CD4-positive, alpha-beta memory T cell (primary cell): ENCODE results near the gene CCNA1. TPM values are rescaled to one million over a fixed set of nuclear protein-coding genes. Genes with fewer than 3 reads are reported as not detected.

ENCODE experiments used
- CTCF ChIA-PET: fragments of 350-600 bp; sonication (Branson Sonifier 250); formaldehyde crosslinking; loops from one replicate; lab custom pipeline; 2021; ENCODE audit warnings: inconsistent platforms; ENCODE audit not compliant: partially characterized antibody; lab: Charles Lee
- POLR2A ChIA-PET: fragments of 350-600 bp; sonication (Branson Sonifier 250); formaldehyde crosslinking; loops from one replicate; lab custom pipeline; 2021; ENCODE audit not compliant: partially characterized antibody; lab: Charles Lee
- DNase-seq, 5 donors: peaks; one replicate each; pipeline versions ENCODE4 v3.0.0 to v3.0.0-alpha.2; 2020 to 2022; ENCODE audit warnings: mixed read lengths in 1 of 5
- H3K27ac ChIP-seq: one replicate; pipeline ENCODE4 v1.7.0; 2013; ENCODE audit warnings: low read depth, low read length
- H3K27me3 ChIP-seq: 2 replicates; pipeline ENCODE4 v1.7.0; 2013; ENCODE audit warnings: mild to moderate bottlenecking, low read length, moderate library complexity; ENCODE audit not compliant: insufficient read depth
- H3K36me3 ChIP-seq: 2 replicates; pipeline ENCODE4 v1.7.0; 2013; ENCODE audit warnings: mild to moderate bottlenecking, low read length, moderate library complexity; ENCODE audit not compliant: insufficient read depth
- H3K4me1 ChIP-seq: 2 replicates; pipeline ENCODE4 v1.7.0; 2013; ENCODE audit warnings: mild to moderate bottlenecking, low read length, moderate library complexity; ENCODE audit not compliant: insufficient read depth
- H3K4me3 ChIP-seq, 2 donors: one replicate each; pipeline ENCODE4 v1.7.0; 2013; ENCODE audit warnings: low read length in 2 of 2, mild to moderate bottlenecking in 1 of 2
- H3K9me3 ChIP-seq, 2 donors: one replicate each; pipeline ENCODE4 v1.7.0; 2013; ENCODE audit warnings: low read length in 2 of 2, control low read depth in 1 of 2; ENCODE audit not compliant: control insufficient read depth in 1 of 2
- H3K27ac Mint-ChIP-seq, 7 donors: one replicate each; pipeline ENCODE4 v1.8.0; 2020 to 2021; ENCODE audit warnings: mixed read lengths in 7 of 7, mild to moderate bottlenecking in 6 of 7, inconsistent platforms in 3 of 7, moderate library complexity in 3 of 7
- H3K27me3 Mint-ChIP-seq, 2 donors: one replicate each; pipeline ENCODE4 v1.8.0; 2020 to 2021; ENCODE audit warnings: mixed read lengths in 2 of 2
- H3K36me3 Mint-ChIP-seq, 2 donors: one replicate each; pipeline ENCODE4 v1.8.0; 2020 to 2021; ENCODE audit warnings: mixed read lengths in 2 of 2, inconsistent platforms in 1 of 2, mild to moderate bottlenecking in 1 of 2
- H3K4me1 Mint-ChIP-seq, 4 donors: one replicate each; pipeline ENCODE4 v1.8.0; 2020 to 2021; ENCODE audit warnings: mixed read lengths in 4 of 4, mild to moderate bottlenecking in 1 of 4
- H3K4me3 Mint-ChIP-seq, 8 donors: one replicate each; pipeline ENCODE4 v1.8.0; 2020 to 2021; ENCODE audit warnings: mixed read lengths in 8 of 8, mild to moderate bottlenecking in 7 of 8, moderate library complexity in 6 of 8, inconsistent platforms in 3 of 8
- H3K9me3 Mint-ChIP-seq, 8 donors: one replicate each; pipeline ENCODE4 v1.8.0; 2020 to 2021; ENCODE audit warnings: mixed read lengths in 8 of 8, mild to moderate bottlenecking in 5 of 8, inconsistent platforms in 3 of 8, moderate library complexity in 1 of 8
- intact Hi-C: fragments of 100-400 bp; cut with micrococcal nuclease; formaldehyde crosslinking; loops from one replicate; pipeline ENCODE4 v1.15.1; 2023
- polyA plus RNA-seq, 2 donors: library from polyadenylated mRNA; unstranded; fragments of 300-500 nt; fragmentation: Illumina TruSeq; gene quantifications; one replicate each; pipeline ENCODE4 v1.2.3, GENCODE V29; 2021
- total RNA-seq, 2 experiments: library from RNA; stranded (reverse); gene quantifications; one replicate each; pipeline ENCODE4 v1.2.3, GENCODE V29; 2021

CCNA1 gene
- total and polyA plus RNA-seq, 4 experiments from 2014 or later: not detected

DNA sequence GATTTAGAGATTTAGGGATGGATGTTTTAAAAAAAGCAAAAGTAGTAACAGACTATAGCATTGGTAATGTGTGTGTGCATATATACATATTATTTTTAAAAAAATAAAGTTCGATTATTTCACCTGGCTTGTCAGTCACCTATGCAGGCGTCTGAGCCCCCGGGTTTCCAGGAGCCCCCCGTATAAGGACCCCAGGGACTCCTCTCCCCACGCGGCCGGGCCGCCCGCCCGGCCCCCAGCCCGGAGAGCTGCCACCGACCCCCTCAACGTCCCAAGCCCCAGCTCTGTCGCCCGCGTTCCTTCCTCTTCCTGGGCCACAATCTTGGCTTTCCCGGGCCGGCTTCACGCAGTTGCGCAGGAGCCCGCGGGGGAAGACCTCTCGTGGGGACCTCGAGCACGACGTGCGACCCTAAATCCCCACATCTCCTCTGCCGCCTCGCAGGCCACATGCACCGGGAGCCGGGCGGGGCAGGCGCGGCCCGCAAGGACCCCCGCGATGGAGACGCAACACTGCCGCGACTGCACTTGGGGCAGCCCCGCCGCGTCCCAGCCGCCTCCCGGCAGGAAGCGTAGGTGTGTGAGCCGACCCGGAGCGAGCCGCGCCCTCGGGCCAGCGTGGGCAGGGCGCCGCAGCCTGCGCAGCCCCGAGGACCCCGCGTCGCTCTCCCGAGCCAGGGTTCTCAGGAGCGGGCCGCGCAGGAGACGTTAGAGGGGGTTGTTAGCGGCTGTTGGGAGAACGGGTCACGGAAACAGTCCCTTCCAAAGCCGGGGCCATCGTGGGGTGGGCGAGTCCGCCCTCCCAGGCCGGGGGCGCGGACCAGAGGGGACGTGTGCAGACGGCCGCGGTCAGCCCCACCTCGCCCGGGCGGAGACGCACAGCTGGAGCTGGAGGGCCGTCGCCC is 840 bp upstream of the CCNA1 start:
- H3K27ac Mint-ChIP-seq: no peak overlapping the region
- Histone ChIP-seq H3K9me3 (no peaks in the 10 kb centered on the region), H3K36me3 (no peaks in the 10 kb centered on the region), H3K27ac (no peak overlapping the region), H3K4me1 (peaks cover 11% of the 10 kb centered on the region), H3K27me3 (peaks cover 11% of the 10 kb centered on the region), H3K4me3 (no peak overlapping the region)
- H3K36me3 Mint-ChIP-seq: no peaks in the 10 kb centered on the region
- H3K9me3 Mint-ChIP-seq: peaks cover 1 to 9% (median 4%) of the 10 kb centered on the region in 8 donors
- intact Hi-C loops: no loop called here
- no peak for DNase-seq
- peaks cover 34 to 43% of the 10 kb centered on the region in 2 donors for H3K27me3 Mint-ChIP-seq
- ChIA-PET CTCF (no interaction called here), POLR2A (no interaction called here)
- H3K4me1 Mint-ChIP-seq: peaks cover 4 to 10% (median 7%) of the 10 kb centered on the region in 4 donors
- H3K4me3 Mint-ChIP-seq: peak overlapping the region in 2 of 8 donors; percentile 52 to 60

DNA sequence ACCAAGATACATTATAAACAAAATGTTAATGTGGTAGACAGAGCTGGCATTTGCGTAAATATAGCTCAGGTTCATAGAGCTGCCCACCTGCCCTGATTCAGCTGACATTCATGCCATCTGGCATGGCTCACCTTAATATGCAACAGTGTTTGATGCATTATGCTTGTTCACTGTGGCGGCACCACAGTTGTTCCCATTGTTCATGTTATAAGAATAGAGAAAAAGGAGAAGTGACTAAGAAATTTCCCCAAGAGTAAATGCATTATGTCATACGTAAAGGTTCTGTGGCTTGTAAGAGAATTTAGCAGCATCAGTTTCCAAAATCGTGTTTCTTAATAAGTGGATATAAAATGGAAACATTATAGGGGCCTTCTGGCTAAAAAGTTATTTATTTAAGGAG is 4.5 kb downstream of the CCNA1 start:
- CTCF ChIA-PET: no interaction called here
- H3K36me3 Mint-ChIP-seq: no peaks in the 10 kb centered on the region
- H3K27me3 Mint-ChIP-seq: peaks cover 24 to 26% of the 10 kb centered on the region in 2 donors
- Histone ChIP-seq H3K36me3 (no peaks in the 10 kb centered on the region), H3K9me3 (no peaks in the 10 kb centered on the region), H3K27ac (no peak overlapping the region), H3K4me3 (no peak overlapping the region), H3K4me1 (peaks cover 5% of the 10 kb centered on the region), H3K27me3 (no peaks in the 10 kb centered on the region)
- POLR2A ChIA-PET: no interaction called here
- intact Hi-C loops: no loop called here
- no peak overlapping the region for H3K4me3 Mint-ChIP-seq
- no peak overlapping the region for H3K27ac Mint-ChIP-seq
- peaks cover 0 to 5% (median 1%) of the 10 kb centered on the region in 8 donors for H3K9me3 Mint-ChIP-seq
- no peak for DNase-seq
- H3K4me1 Mint-ChIP-seq: peaks cover 3 to 7% (median 4%) of the 10 kb centered on the region in 4 donors

DNA sequence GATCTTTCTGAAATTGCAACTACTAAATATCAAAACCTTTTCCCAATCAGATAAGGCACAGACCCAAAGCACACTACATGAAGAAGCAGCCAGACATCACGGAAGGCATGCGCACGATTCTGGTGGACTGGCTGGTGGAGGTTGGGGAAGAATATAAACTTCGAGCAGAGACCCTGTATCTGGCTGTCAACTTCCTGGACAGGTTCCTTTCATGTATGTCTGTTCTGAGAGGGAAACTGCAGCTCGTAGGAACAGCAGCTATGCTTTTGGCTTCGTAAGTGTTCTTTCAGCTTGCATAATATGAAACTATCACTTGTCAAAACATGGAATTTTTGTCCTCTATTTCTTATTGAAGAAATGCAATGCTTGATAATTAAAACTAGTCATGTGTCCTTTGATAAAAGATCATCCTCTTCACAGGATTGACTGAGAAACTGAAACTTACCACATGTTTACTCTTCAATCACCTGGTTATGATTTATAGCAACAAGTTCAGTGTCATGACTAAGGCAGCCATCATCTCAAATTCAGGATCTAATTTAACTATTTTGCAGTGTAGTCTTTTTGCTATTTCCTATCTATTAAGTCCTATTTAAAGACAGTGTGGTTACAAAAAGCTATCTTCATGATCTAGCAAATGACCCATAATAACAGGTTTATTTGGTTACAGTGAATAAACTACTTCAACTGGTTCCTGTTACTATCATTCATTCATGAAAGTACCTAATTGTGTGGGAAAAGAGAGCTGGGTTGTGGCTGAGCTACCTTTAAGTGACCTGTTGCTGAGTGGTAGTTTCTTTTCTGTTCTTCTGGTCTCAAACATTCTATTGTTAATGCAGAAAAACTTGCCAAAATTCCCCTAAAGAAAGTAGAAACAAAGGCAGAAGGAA is 6.5 kb downstream of the CCNA1 start:
- ChIA-PET CTCF (no interaction called here), POLR2A (no interaction called here)
- no peaks in the 10 kb centered on the region for H3K36me3 Mint-ChIP-seq
- peaks cover 0 to 5% (median under 1%) of the 10 kb centered on the region in 8 donors for H3K9me3 Mint-ChIP-seq
- no peak for DNase-seq
- Histone ChIP-seq H3K36me3 (no peaks in the 10 kb centered on the region), H3K4me3 (no peak overlapping the region), H3K27me3 (no peaks in the 10 kb centered on the region), H3K27ac (no peak overlapping the region), H3K4me1 (no peaks in the 10 kb centered on the region), H3K9me3 (no peaks in the 10 kb centered on the region)
- H3K27me3 Mint-ChIP-seq: peaks cover 15 to 17% of the 10 kb centered on the region in 2 donors
- H3K4me3 Mint-ChIP-seq: peak overlapping the region in 4 of 8 donors; percentile 2 to 5 (median 3)
- H3K27ac Mint-ChIP-seq: no peak overlapping the region
- intact Hi-C loops: no loop called here
- no peaks in the 10 kb centered on the region for H3K4me1 Mint-ChIP-seq

DNA sequence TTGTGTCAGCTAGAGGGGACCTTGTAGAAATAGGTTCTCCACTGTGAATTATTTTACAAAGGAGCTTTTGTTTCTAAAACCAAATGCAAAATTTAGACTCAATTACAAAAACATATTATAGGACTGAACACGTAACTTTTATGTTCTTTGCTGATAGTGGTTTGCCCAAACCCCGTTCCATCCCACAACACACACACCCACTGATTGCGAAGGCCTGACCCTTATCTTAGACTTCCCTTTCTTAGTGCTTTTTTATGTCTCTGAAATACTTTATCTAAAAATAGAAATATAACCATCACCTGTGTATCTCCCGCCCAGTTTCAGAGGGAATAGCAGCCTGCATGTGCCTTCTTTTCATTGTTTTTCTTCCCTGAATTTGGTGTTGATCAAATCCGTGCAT is 13.0 kb downstream of the CCNA1 start:
- intact Hi-C loops: no loop called here
- Mint-ChIP-seq H3K4me1 (no peaks in the 10 kb centered on the region), H3K4me3 (no peak overlapping the region), H3K27me3 (peaks cover 3 to 5% of the 10 kb centered on the region in 2 donors), H3K9me3 (no peaks in the 10 kb centered on the region), H3K36me3 (no peaks in the 10 kb centered on the region), H3K27ac (no peak overlapping the region)
- Histone ChIP-seq H3K4me1 (no peaks in the 10 kb centered on the region), H3K27me3 (no peaks in the 10 kb centered on the region), H3K36me3 (no peaks in the 10 kb centered on the region), H3K9me3 (no peaks in the 10 kb centered on the region), H3K27ac (no peak overlapping the region), H3K4me3 (no peak overlapping the region)
- ChIA-PET POLR2A (no interaction called here), CTCF (no interaction called here)
- DNase-seq: no peak

DNA sequence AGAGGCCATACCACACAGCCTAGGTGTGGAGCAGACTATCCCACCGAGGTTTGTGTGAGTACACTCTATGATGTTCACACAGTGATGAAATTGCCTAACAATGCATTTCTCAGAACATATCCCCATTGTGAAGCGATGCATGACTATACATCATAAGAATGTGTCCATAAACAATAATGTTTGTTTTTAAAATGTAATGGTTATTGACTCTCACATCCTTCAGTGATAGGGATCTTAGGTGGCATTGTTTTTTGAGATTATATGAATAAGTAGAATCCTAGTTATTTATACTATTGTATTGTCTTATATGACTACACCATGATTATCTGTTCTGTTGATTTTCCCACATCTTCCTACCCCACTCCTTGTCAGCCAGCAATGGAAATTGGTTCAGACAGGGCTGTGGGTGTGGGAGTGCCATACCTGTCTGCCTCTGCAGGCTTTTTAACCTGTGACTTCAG is 13.6 kb downstream of the CCNA1 start:
- no peaks in the 10 kb centered on the region for H3K9me3 ChIP-seq
- POLR2A ChIA-PET: no interaction called here
- no peaks in the 10 kb centered on the region for H3K36me3 ChIP-seq
- H3K4me3 ChIP-seq: no peak overlapping the region
- H3K4me1 ChIP-seq: no peaks in the 10 kb centered on the region
- H3K27me3 Mint-ChIP-seq: peaks cover 5 to 6% of the 10 kb centered on the region in 2 donors
- DNase-seq: no peak
- no peaks in the 10 kb centered on the region for H3K9me3 Mint-ChIP-seq
- intact Hi-C loops: no loop called here
- H3K36me3 Mint-ChIP-seq: no peaks in the 10 kb centered on the region
- no peak overlapping the region for H3K4me3 Mint-ChIP-seq
- H3K27ac Mint-ChIP-seq: no peak overlapping the region
- CTCF ChIA-PET: no interaction called here
- no peaks in the 10 kb centered on the region for H3K4me1 Mint-ChIP-seq
- no peak overlapping the region for H3K27ac ChIP-seq
- H3K27me3 ChIP-seq: no peaks in the 10 kb centered on the region

DNA sequence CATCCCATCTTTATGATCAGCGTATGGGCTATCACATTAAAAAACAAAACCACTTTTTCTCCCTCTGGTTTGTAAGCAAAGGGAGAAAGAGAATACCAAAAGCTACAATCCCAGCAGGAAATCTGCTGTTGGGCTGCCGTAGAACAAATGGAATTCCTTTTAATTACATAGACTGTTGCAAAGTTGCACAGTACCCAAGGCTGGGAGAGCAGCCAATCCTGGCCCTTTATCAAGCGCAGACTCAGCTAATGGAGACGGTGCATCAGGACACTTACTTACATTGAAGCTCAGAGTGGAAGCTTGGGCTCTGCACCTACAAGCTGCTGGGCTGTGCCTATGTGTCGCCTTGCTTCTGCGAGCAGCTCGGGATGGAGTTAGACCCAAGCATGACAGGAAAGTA is 15.2 kb downstream of the CCNA1 start:
- DNase-seq: no peak
- CTCF ChIA-PET: no interaction called here
- Histone ChIP-seq H3K4me3 (no peak overlapping the region), H3K9me3 (no peaks in the 10 kb centered on the region), H3K27me3 (no peaks in the 10 kb centered on the region), H3K4me1 (no peaks in the 10 kb centered on the region), H3K36me3 (no peaks in the 10 kb centered on the region), H3K27ac (no peak overlapping the region)
- Mint-ChIP-seq H3K36me3 (no peaks in the 10 kb centered on the region), H3K27ac (no peak overlapping the region), H3K27me3 (peaks cover 5 to 7% of the 10 kb centered on the region in 2 donors), H3K4me1 (no peaks in the 10 kb centered on the region), H3K9me3 (no peaks in the 10 kb centered on the region), H3K4me3 (no peak overlapping the region)
- intact Hi-C loops: no loop called here
- POLR2A ChIA-PET: no interaction called here

DNA sequence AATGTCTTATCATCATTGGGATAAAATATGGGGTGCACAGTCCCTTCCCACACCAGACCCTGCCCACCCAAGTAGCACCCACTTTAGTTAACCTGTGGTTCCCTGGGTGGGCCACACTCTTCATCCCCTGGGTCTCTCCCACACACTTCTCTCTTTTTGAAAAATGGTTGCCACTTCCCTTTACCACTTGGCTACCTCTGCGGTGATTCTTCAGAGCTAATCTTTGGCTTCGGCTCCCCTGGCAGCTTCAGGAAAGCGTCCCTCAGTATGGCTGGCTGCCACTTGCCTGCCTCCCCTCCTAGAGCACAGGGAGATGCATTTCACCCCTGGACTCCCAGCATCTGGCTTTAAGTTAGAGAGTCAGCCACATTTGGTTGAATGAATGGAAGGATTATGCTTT is 18.2 kb downstream of the CCNA1 start:
- DNase-seq: no peak
- no peak overlapping the region for H3K27ac Mint-ChIP-seq
- Histone ChIP-seq H3K9me3 (no peaks in the 10 kb centered on the region), H3K27me3 (no peaks in the 10 kb centered on the region), H3K4me3 (no peak overlapping the region), H3K27ac (no peak overlapping the region), H3K36me3 (no peaks in the 10 kb centered on the region), H3K4me1 (no peaks in the 10 kb centered on the region)
- intact Hi-C loops: no loop called here
- H3K4me3 Mint-ChIP-seq: no peak overlapping the region
- CTCF ChIA-PET: interaction anchor here (0.8 kb wide), 1 partner anchor 105 kb away, joined by 3 read pairs; no protein-coding TSS in a partner anchor
- H3K27me3 Mint-ChIP-seq: peaks cover 3 to 7% of the 10 kb centered on the region in 2 donors
- no peaks in the 10 kb centered on the region for H3K4me1 Mint-ChIP-seq
- no peaks in the 10 kb centered on the region for H3K9me3 Mint-ChIP-seq
- POLR2A ChIA-PET: no interaction called here
- H3K36me3 Mint-ChIP-seq: no peaks in the 10 kb centered on the region
